K562 (cell line): ENCODE data around the gene SPTY2D1. TPM values are rescaled to one million over a fixed set of nuclear protein-coding genes. Genes with fewer than 3 reads are reported as not detected.

Experiments
- ATAC-seq: fragments of 200-7000 bp; cut with Tn5 transposase; 3 replicates; pipeline ENCODE4 v1.9.1; 2020; ENCODE audit warnings: moderate library complexity
- BruUV-seq: library from RNA; stranded (reverse); fragments of 400-500 nt; replicated peaks from 2 replicates; lab custom pipeline; 2021; lab: Mats Ljungman, UMichigan
- CTCF ChIA-PET: fragments of 300-600 bp; formaldehyde crosslinking; extraction: SDS; loops from one replicate; lab custom pipeline; 2021; ENCODE audit warnings: low intra/inter-chr PET ratio; lab: Yijun Ruan, JAX
- POLR2A ChIA-PET: fragments of 300-600, 350-650 bp; sonication (Branson Sonifier 250); formaldehyde crosslinking; extraction: SDS; loops from one replicate; lab custom pipeline; 2021; ENCODE audit warnings: antibody characterized with exemption, inconsistent platforms; lab: Yijun Ruan, JAX
- DNase-seq, 4 experiments: peaks; one replicate each; pipeline versions ENCODE4 v3.0.0 to v3.0.0-alpha.2; 2011 to 2018; ENCODE audit warnings: low spot score in 3 of 4, mixed read lengths in 3 of 4; ENCODE audit errors: extremely low read depth in 1 of 4
- FAIRE-seq: peaks from 2 replicates; lab custom pipeline; 2011; peaks lifted over from hg19 to GRCh38; lab: Jason Lieb, UNC
- H2AFZ ChIP-seq: 2 replicates; pipeline ENCODE4 v1.6.0; 2011; ENCODE audit warnings: low read depth, low read length, control low read depth, inconsistent platforms
- H3K27ac ChIP-seq: fragments of 200-600 bp; 3 replicates; pipeline ENCODE4 v1.8.0; 2011; ENCODE audit warnings: low read depth, mild to moderate bottlenecking, control low read depth, inconsistent platforms, low read length, moderate library complexity, mixed read lengths; ENCODE audit errors: extremely low read depth
- H3K27me3 ChIP-seq, 2 experiments: fragments of 300-600 bp in 1 of 2; 2 replicates in 1 of 2; 3 replicates in 1 of 2; pipeline versions ENCODE4 v1.6.0 to v1.8.0; 2011; ENCODE audit warnings: inconsistent platforms in 2 of 2, low read length in 2 of 2, mild to moderate bottlenecking in 1 of 2, mixed read lengths in 1 of 2, moderate library complexity in 1 of 2; ENCODE audit not compliant: control insufficient read depth in 2 of 2, insufficient read depth in 2 of 2
- H3K36me3 ChIP-seq: fragments of 300-600 bp; 3 replicates; pipeline ENCODE4 v1.8.0; 2011; ENCODE audit warnings: mild to moderate bottlenecking, low read length, inconsistent platforms; ENCODE audit not compliant: control insufficient read depth, insufficient read depth
- H3K4me1 ChIP-seq, 2 experiments: fragments of 200-600 bp in 1 of 2; replicated peaks in 1 of 2; 2 replicates in 1 of 2; 3 replicates in 1 of 2; pipeline versions ENCODE4 v1.5.1 to v1.8.0; 2011; ENCODE audit warnings: inconsistent platforms in 2 of 2, low read length in 2 of 2, mild to moderate bottlenecking in 1 of 2, mixed read lengths in 1 of 2, moderate library complexity in 1 of 2; ENCODE audit not compliant: control insufficient read depth in 2 of 2, insufficient read depth in 2 of 2
- H3K4me2 ChIP-seq: 2 replicates; pipeline ENCODE4 v1.6.1; 2011; ENCODE audit warnings: low read length, control low read depth, inconsistent platforms, mixed read lengths; ENCODE audit not compliant: insufficient read depth
- H3K4me3 ChIP-seq: fragments of 200-600 bp; sonication (generic), shearing (Covaris generic); 2 replicates; pipeline ENCODE4 v1.5.1; 2016; ENCODE audit warnings: control low read depth, inconsistent platforms
- H3K79me2 ChIP-seq: fragments of 200-600 bp; 3 replicates; pipeline ENCODE4 v1.8.0; 2011; ENCODE audit warnings: low read length, inconsistent platforms; ENCODE audit not compliant: control insufficient read depth, insufficient read depth
- H3K9ac ChIP-seq, 2 experiments: 2 replicates each; pipeline versions ENCODE4 v1.6.0 to v1.6.1; 2011; ENCODE audit warnings: low read depth in 2 of 2, low read length in 2 of 2, control low read depth in 1 of 2, inconsistent platforms in 1 of 2, mild to moderate bottlenecking in 1 of 2, mixed read lengths in 1 of 2; ENCODE audit not compliant: insufficient read depth in 1 of 2
- H3K9me1 ChIP-seq: one replicate; pipeline ENCODE4 v1.6.0; 2011; ENCODE audit warnings: inconsistent platforms, mild to moderate bottlenecking, low read length, moderate library complexity; ENCODE audit not compliant: control insufficient read depth, insufficient read depth
- H3K9me3 ChIP-seq: replicated peaks from 2 replicates; pipeline ENCODE4 v1.5.1; 2011; ENCODE audit warnings: low read depth, low read length, inconsistent platforms; ENCODE audit not compliant: control insufficient read depth, insufficient read depth
- H4K20me1 ChIP-seq: replicated peaks from 2 replicates; pipeline ENCODE4 v1.6.1; 2011; ENCODE audit warnings: low read length, inconsistent platforms, mixed read lengths; ENCODE audit not compliant: control insufficient read depth, insufficient read depth
- EP400 ChIP-seq: fragments of 450-650 bp; IDR thresholded peaks from 2 replicates; pipeline ENCODE4 v1.6.1; 2017; ENCODE audit warnings: antibody characterized with exemption, mild to moderate bottlenecking, moderate library complexity
- KDM2B ChIP-seq: fragments of 250-450 bp; sonication (Bioruptor Pico); IDR thresholded peaks from 2 replicates; pipeline ENCODE4 v1.8.0; 2021; ENCODE audit warnings: mild to moderate bottlenecking, moderate library complexity
- MTA3 ChIP-seq: fragments of 450-650 bp; formaldehyde crosslinking; IDR thresholded peaks from 2 replicates; pipeline ENCODE4 v1.6.1; 2017; ENCODE audit warnings: mild to moderate bottlenecking, borderline replicate concordance
- NBN ChIP-seq: fragments of 450-650 bp; IDR thresholded peaks from 2 replicates; pipeline ENCODE4 v1.6.1; 2016; ENCODE audit warnings: low read depth, mild to moderate bottlenecking
- NCOA6 ChIP-seq: fragments of 450-650 bp; IDR thresholded peaks from 2 replicates; pipeline ENCODE4 v1.6.1; 2017; ENCODE audit warnings: mild to moderate bottlenecking
- RBM14 ChIP-seq: fragments of 200-400 bp; formaldehyde crosslinking; IDR thresholded peaks from 2 replicates; pipeline ENCODE4 v1.6.1; 2018; ENCODE audit warnings: low read depth, mild to moderate bottlenecking, low read length, moderate library complexity, borderline replicate concordance; ENCODE audit not compliant: insufficient read depth
- SIN3A ChIP-seq, 2 experiments: fragments of 150-350 bp in 1 of 2; IDR thresholded peaks; 2 replicates each; pipeline ENCODE4 v1.6.1; 2011 to 2016; ENCODE audit warnings: borderline replicate concordance in 2 of 2, low read depth in 2 of 2, low read length in 2 of 2, mild to moderate bottlenecking in 2 of 2, moderate library complexity in 2 of 2; ENCODE audit not compliant: control insufficient read depth in 1 of 2
- SIN3B ChIP-seq: fragments of 450-650 bp; IDR thresholded peaks from 2 replicates; pipeline ENCODE4 v1.6.1; 2017; ENCODE audit warnings: low read depth, mild to moderate bottlenecking, moderate library complexity
- TCFL5 ChIP-seq: fragments of 250-450 bp; sonication (Bioruptor Pico); conservative IDR thresholded peaks from 2 replicates; pipeline ENCODE4 v1.6.1; 2021; ENCODE audit warnings: mild to moderate bottlenecking, moderate library complexity, matching md5 sums
- YBX1 ChIP-seq: fragments of 450-650 bp; IDR thresholded peaks from 2 replicates; pipeline ENCODE4 v1.7.1; 2016; ENCODE audit warnings: mild to moderate bottlenecking
- YY1 ChIP-seq, 3 experiments: IDR thresholded peaks; 2 replicates each; pipeline ENCODE4 v1.6.1; 2011; ENCODE audit warnings: low read length in 2 of 3, mild to moderate bottlenecking in 2 of 3, moderate library complexity in 2 of 3, borderline replicate concordance in 1 of 3, control low read depth in 1 of 3, low read depth in 1 of 3; ENCODE audit not compliant: insufficient read depth in 3 of 3, insufficient replicate concordance in 2 of 3, control insufficient read depth in 1 of 3, insufficient read length in 1 of 3; ENCODE audit errors: extremely low read depth in 1 of 3
- ZBTB7A ChIP-seq: IDR thresholded peaks from 2 replicates; pipeline ENCODE4 v1.6.1; 2011; ENCODE audit warnings: low read depth, mild to moderate bottlenecking, low read length, moderate library complexity, borderline replicate concordance; ENCODE audit not compliant: control insufficient read depth
- ZEB2 ChIP-seq: fragments of 450-650 bp; IDR thresholded peaks from 2 replicates; pipeline ENCODE4 v1.6.1; 2016
- ZKSCAN1 ChIP-seq: fragments of 150-350 bp; IDR thresholded peaks from 2 replicates; pipeline ENCODE4 v1.6.1; 2016; ENCODE audit warnings: low read depth, low read length
- ZNF212 ChIP-seq: fragments of 450-650 bp; formaldehyde crosslinking; IDR thresholded peaks from 2 replicates; pipeline ENCODE4 v1.4.0; 2020; ENCODE audit warnings: mild to moderate bottlenecking
- in situ Hi-C: fragments of 300-500 bp; cut with MboI; formaldehyde crosslinking; loops from 4 replicates; pipeline ENCODE4 v1.15.0; 2018; ENCODE audit warnings: inconsistent platforms, mixed read lengths
- intact Hi-C: fragments of 100-400 bp; cut with micrococcal nuclease; formaldehyde crosslinking; loops from 2 replicates; pipeline ENCODE4 v1.14.2; 2022
- polyA plus RNA-seq, 8 experiments: library from polyadenylated mRNA; depleted of rRNA in 4 of 8; stranded (reverse) in 5 of 8; unstranded in 3 of 8; fragments of >200 nt; fragmentation: Nextera tagmentation in 2 of 8; fragmentation: Illumina TruSeq in 1 of 8; extraction: Ambion mirVana in 2 of 8; extraction: Trizol in 1 of 8; gene quantifications; 2 replicates each; pipeline versions ENCODE4 v1.2.1 to v1.2.3, GENCODE V29; 2011 to 2014; ENCODE audit warnings: inconsistent platforms in 1 of 8, missing spikeins in 1 of 8
- total RNA-seq, 7 experiments: library from RNA; depleted of rRNA in 6 of 7; stranded (reverse); fragments of >200 nt in 6 of 7; fragmentation: Illumina TruSeq in 2 of 7; extraction: Trizol in 2 of 7; gene quantifications; 2 replicates each; pipeline versions ENCODE4 v1.2.1 to v1.2.3, GENCODE V29; 2011 to 2021; ENCODE audit warnings: low replicate concordance in 1 of 7
- TF ChIP-seq, protein P1 (sequence below): fragments of 250-450 bp; sonication (Bioruptor Pico); IDR thresholded peaks from 2 replicates; pipeline ENCODE4 v1.4.0; 2020; ENCODE audit warnings: borderline replicate concordance
- TF ChIP-seq, protein P2 (sequence below), 2 experiments: fragments of 250-450 bp in 1 of 2; fragments of 450-650 bp in 1 of 2; sonication (Bioruptor Pico) in 1 of 2; IDR thresholded peaks; 2 replicates each; pipeline versions ENCODE4 v1.6.1 to v1.8.0; 2016 to 2021; ENCODE audit warnings: mild to moderate bottlenecking in 2 of 2, moderate library complexity in 2 of 2, missing compliant biosample characterization in 1 of 2, missing genetic modification characterization in 1 of 2
- TF ChIP-seq, protein P3 (sequence below): fragments of 250-450 bp; sonication (Bioruptor Pico); IDR thresholded peaks from 2 replicates; pipeline ENCODE4 v1.9.0; 2021; ENCODE audit warnings: mild to moderate bottlenecking, inconsistent platforms

Gene SPTY2D1
- total and polyA plus RNA-seq, 9 of the 15 experiments (the other 6 are each of a cell fraction or from before 2014, with no cell fraction given), result 3.2 to 32.1 (median 12.9) TPM

- Histone ChIP-seq H3K9ac (no peak overlapping the region), H3K36me3 (peaks cover 9% of the 10 kb centered on the region; the same call in 2 of the 3 replicates), H3K4me1 (no peaks in the 10 kb centered on the region), H3K79me2 (no peaks in the 10 kb centered on the region), H3K27ac (no peak overlapping the region)
- POLR2A ChIA-PET, result interaction anchor here (0.6 kb wide), 1 partner anchor 20 kb away, joined by 3 read pairs; no protein-coding TSS in a partner anchor
- ATAC-seq (no peak), FAIRE-seq (no peak)
- no peak for TF ChIP-seq EP400
- TF ChIP-seq ZKSCAN1, result no peak
- TF ChIP-seq SIN3A (IDR thresholded peaks at IDR 0.05; ENCODE audit: borderline replicate concordance in 2 of 2, control insufficient read depth in 1 of 2, low read depth in 2 of 2, low read length in 2 of 2), result no peak
- no peak for TF ChIP-seq ZEB2
- TF ChIP-seq YY1 (IDR thresholded peaks at IDR 0.05; ENCODE audit: borderline replicate concordance in 1 of 3, control insufficient read depth in 1 of 3, extremely low read depth in 1 of 3, insufficient read depth in 3 of 3, insufficient read length in 1 of 3, insufficient replicate concordance in 2 of 3, low read depth in 1 of 3, low read length in 2 of 3), result no peak
- no peak for TF ChIP-seq ZNF212 (CRISPR knock-in tag)
- TF ChIP-seq, protein P1, sequence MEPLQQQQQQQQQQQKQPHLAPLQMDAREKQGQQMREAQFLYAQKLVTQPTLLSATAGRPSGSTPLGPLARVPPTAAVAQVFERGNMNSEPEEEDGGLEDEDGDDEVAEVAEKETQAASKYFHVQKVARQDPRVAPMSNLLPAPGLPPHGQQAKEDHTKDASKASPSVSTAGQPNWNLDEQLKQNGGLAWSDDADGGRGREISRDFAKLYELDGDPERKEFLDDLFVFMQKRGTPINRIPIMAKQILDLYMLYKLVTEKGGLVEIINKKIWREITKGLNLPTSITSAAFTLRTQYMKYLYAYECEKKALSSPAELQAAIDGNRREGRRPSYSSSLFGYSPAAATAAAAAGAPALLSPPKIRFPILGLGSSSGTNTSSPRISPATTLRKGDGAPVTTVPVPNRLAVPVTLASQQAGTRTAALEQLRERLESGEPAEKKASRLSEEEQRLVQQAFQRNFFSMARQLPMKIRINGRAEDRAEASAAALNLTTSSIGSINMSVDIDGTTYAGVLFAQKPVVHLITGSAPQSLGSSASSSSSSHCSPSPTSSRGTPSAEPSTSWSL (CRISPR knock-in tag), result no peak
- no peak for TF ChIP-seq KDM2B (CRISPR knock-in tag)
- no peak for TF ChIP-seq SIN3B
- TF ChIP-seq ZBTB7A, result no peak
- TF ChIP-seq NBN, result no peak
- no peak for TF ChIP-seq NCOA6
- TF ChIP-seq RBM14, result no peak
- TF ChIP-seq, protein P2, sequence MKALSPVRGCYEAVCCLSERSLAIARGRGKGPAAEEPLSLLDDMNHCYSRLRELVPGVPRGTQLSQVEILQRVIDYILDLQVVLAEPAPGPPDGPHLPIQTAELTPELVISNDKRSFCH (CRISPR knock-in tag; IDR thresholded peaks at IDR 0.05), result no peak
- TF ChIP-seq, protein P2 (tag; IDR thresholded peaks at IDR 0.05), result no peak
- TF ChIP-seq YBX1, result no peak
- TF ChIP-seq MTA3, result no peak
- no peak for TF ChIP-seq TCFL5
- TF ChIP-seq, protein P3, sequence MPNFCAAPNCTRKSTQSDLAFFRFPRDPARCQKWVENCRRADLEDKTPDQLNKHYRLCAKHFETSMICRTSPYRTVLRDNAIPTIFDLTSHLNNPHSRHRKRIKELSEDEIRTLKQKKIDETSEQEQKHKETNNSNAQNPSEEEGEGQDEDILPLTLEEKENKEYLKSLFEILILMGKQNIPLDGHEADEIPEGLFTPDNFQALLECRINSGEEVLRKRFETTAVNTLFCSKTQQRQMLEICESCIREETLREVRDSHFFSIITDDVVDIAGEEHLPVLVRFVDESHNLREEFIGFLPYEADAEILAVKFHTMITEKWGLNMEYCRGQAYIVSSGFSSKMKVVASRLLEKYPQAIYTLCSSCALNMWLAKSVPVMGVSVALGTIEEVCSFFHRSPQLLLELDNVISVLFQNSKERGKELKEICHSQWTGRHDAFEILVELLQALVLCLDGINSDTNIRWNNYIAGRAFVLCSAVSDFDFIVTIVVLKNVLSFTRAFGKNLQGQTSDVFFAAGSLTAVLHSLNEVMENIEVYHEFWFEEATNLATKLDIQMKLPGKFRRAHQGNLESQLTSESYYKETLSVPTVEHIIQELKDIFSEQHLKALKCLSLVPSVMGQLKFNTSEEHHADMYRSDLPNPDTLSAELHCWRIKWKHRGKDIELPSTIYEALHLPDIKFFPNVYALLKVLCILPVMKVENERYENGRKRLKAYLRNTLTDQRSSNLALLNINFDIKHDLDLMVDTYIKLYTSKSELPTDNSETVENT (CRISPR knock-in tag), result no peak
- TF ChIP-seq, all 486 proteins: peak for 0
- DNase-seq, result no peak
- Histone ChIP-seq H3K4me2 (no peak overlapping the region), H2AFZ (no peak overlapping the region), H3K27me3 (no peaks in the 10 kb centered on the region), H3K9me3 (no peaks in the 10 kb centered on the region), H3K9me1 (no peaks in the 10 kb centered on the region), H4K20me1 (no peaks in the 10 kb centered on the region), H3K4me3 (no peak overlapping the region)
- BruUV-seq, result no TSS peak
- in situ Hi-C loops, result no loop called here
- intact Hi-C loops, result no loop called here
- CTCF ChIA-PET, result no interaction called here
Measured at GRCh38 chr11:18566406-18566805, 67.7 kb downstream of the SPTY2D1 start.
